Kidney tubule cell (primary cell): ENCODE results near the gene PHYKPL.
A peak's percentile ranks its signal among the peaks of the same experiment; 100 is the strongest.
"Not testable (repeated sequence)": the region's sequence is repeated elsewhere in the genome, so short reads cannot be mapped to it uniquely, and the experiment has no call there.

Experiments
- DNase-seq: peaks from one replicate; pipeline ENCODE4 v3.0.0-alpha.2; 2018; ENCODE audit warnings: low spot score

PHYKPL gene

GRCh38 chr5:178264044-178264443 is 31.4 kb upstream of the PHYKPL start:
- no peak for DNase-seq

GRCh38 chr5:178261666-178262600 is 29.3 kb upstream of the PHYKPL start:
- DNase-seq: no peak

GRCh38 chr5:178259623-178260536 is 27.3 kb upstream of the PHYKPL start:
- no peak for DNase-seq

DNA sequence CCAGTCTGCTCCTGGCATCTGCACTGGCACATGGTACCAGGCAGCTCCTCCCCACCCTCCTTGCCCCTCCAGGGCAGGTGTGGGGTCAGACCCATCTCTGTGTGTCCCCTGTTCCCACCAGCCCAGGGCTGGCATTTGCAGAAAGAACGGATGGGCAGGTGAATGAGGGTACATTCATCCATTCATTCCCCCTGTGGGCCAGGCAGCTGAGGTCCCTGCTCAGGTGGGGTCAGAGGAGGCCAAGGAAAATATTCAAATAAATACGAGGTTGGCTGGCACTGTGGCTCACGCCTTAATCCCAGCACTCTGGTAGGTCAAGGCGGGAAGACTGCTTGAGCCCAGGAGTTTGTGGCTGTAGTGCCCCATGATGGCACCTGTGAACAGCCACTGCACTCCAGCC is 25.0 kb upstream of the PHYKPL start:
- DNase-seq: no peak

GRCh38 chr5:178256746-178257145 is 24.1 kb upstream of the PHYKPL start:
- DNase-seq: no peak

DNA sequence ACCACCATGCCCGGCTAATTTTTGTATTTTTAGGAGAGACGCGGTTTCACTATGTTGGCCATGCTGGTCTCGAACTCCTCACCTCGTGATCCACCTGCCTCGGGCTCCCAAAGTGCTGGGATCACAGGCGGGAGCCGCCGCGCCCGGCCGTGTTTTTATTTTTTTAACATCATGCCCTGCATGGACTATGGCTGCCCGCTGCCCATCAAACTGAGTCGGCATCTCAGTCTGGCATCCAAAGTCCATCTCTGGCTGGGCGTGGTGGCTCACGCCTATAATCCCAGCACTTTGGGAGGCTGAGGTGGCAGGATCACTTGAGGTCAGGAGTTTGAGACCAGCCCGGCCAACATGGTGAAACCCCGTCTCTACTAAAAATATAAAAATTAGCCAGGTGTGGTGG is 21.0 kb upstream of the PHYKPL start:
- DNase-seq: not testable (repeated sequence)

- DNase-seq: no peak
Observed at GRCh38 chr5:178252258-178252657, 19.7 kb upstream of the PHYKPL start.

- no peak for DNase-seq
Observed at GRCh38 chr5:178250263-178250662, 17.7 kb upstream of the PHYKPL start.

GRCh38 chr5:178249191-178249989 is 16.8 kb upstream of the PHYKPL start:
- DNase-seq: peak; percentile 25

DNA sequence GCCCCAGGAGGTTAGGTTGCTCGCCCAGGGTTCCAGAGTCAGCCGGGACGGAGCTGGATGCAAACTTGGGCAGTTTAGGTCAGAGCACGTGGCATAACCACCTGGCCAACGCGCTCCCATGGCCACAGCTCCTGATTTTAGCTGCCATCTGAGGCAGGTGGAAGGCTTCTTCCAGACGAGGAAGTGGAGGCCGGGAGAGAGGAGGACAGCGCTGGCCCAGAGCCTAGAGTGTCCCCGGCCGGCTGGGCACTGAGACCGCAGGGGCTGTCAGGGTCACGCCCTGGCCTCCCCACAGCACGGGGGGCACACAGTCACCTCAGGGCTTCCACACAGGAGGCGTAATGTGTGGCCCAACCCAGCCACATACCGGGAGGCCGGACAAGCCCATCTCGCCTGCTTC is 16.1 kb upstream of the PHYKPL start:
- no peak for DNase-seq

GRCh38 chr5:178247481-178248456 is 15.2 kb upstream of the PHYKPL start:
- no peak for DNase-seq

DNA sequence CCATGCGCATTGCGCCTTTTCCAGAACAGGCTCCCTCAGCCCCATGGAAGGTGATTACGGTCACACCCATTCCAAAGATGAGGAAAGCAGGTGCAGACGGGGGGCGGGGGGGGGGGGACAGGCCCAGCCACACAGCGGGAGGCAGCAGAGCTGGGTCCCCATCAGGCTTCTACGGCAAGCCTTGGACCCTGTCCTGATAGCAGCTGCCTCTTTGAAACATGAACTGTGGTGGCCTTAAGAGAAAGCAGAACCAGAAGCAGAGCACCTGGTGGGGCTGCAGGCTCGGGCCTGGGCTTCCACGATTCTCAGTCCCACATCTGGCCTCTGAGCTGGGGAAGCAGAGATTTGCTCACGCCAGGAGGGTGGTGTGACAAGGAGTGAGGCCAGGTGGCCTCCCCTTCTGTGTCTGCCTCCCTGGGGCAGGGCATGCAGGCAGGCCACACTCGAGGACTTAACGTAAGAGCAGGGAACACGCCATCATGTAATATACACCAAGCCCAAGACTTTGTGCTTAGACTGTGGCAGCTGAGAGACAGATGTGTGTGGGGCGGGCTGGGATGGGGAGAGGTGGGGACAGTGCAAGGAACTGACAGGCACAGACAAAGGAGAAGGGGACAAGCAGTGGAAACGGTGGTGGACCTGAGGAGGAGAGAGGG is 14.2 kb upstream of the PHYKPL start:
- no peak for DNase-seq

DNA sequence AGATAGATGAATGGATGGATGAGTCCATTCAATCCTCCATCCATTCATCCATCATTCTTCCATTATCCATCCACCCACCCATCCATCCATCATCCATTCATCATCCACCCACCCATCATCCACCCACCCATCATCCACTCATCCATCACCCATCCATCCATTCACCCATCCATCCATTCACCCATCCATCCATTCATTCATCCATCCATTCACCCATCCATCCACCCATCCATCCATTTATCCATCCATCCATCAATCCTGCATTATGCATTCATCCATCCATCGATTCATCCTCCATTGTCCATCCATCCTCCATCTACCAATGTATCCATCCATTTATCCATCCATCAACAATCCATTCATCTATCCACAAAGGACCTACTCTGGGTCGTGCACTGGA is 12.8 kb upstream of the PHYKPL start:
- DNase-seq: no peak

GRCh38 chr5:178244576-178244975 is 12.0 kb upstream of the PHYKPL start:
- DNase-seq: no peak

DNA sequence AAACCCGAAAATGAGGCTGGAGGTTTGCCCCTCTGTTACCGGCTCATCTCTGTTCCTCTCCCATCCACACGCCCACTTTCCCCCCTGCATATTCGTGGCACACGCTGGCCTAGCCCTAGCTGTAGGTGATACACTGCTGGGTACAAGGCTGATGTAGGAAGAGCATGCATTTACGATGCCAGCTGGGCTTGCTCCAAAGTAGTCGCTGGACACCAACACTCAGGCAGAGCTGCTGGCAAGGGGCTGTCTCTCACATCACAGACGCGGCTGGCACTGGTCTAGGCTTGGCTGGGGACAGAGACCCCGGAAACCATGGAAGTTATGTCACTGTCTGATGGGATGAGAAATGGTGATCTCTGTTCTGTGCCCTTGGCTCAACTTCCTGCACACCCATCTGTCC is 9.8 kb upstream of the PHYKPL start:
- no peak for DNase-seq

GRCh38 chr5:178241688-178242231 is 9.2 kb upstream of the PHYKPL start:
- DNase-seq: no peak

GRCh38 chr5:178241231-178241663 is 8.6 kb upstream of the PHYKPL start:
- no peak for DNase-seq

DNA sequence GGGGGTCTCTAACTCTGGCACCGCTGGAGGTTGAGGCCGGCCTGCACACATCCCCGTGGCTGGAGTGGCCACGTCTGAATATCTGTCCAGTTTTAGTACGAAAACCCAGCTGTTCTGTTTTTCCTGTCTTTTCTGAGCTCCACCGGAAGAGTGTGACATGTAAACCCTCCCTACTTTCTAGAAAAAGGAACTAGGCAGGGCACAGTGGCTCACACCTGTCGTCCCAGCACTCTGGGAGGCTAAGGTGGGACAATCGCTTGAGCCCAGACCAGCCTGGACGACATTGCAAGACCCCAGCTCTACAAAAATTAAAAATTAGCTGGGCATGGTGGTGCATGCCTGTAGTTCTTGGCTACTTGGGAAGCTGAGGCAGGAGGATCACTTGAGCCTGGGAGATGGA is 8.2 kb upstream of the PHYKPL start:
- no peak for DNase-seq

DNA sequence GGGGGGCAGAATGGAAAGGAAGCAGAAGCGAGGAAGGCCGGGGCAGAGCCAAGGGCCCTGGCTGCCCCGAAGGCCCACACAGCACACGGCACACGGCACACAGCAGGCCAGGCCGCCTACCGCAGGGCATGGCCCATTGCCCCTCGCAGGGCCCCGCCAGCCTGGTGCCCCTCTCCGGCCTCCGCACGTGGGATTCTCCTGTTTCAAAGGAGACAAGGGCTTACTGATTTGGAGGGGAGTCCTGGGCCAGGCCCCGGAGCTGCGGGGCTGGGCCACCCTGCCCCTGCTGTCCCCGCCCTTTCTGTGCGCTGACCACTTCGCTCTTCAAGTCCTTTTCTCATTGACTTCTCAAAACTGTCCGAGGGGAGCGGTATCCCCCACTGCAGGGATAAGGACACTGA is 7.7 kb upstream of the PHYKPL start:
- DNase-seq: no peak
